GM12892 (cell line): ENCODE results near the gene RPL10.

Experiments used
- POLR2A ChIP-seq: IDR thresholded peaks from 2 replicates; pipeline ENCODE4 v1.6.1; 2011; ENCODE audit warnings: low read depth, low read length, control low read depth
- POLR2AphosphoS5 ChIP-seq: IDR thresholded peaks from 2 replicates; pipeline ENCODE4 v1.6.1; 2011; ENCODE audit warnings: low read depth, low read length, control low read depth

DNA sequence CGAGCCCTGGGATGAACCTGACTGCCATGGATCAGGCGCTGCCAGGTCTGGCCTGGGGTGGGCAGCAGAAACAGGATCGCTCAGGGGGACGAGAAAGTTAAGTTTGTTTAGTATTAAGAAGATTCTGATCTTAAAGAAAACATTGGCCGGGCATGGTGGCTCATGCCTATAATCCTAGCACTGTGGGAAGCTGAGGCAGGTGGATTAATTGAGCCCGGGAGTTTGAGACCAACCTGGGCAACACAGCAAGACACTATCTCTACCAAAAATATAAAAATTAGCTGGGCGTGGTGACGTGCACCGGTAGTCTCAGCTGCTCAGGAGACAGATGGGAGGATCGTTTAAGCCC lies 23.0 kb upstream of the RPL10 start:
- no peak for TF ChIP-seq POLR2AphosphoS5
- no peak for TF ChIP-seq POLR2A
